K562 (cell line): Measurements from ENCODE around the gene DGKA. TPM values are rescaled to one million over a fixed set of nuclear protein-coding genes. Genes with fewer than 3 reads are reported as not detected.

Experiments
- ARID1B ChIP-seq: fragments of 450-650 bp; IDR thresholded peaks from 2 replicates; pipeline ENCODE4 v1.6.1; 2016; ENCODE audit warnings: antibody characterized with exemption, mild to moderate bottlenecking, inconsistent platforms
- CAMTA2 ChIP-seq: fragments of 250-450 bp; sonication (Bioruptor Pico); conservative IDR thresholded peaks from 2 replicates; pipeline ENCODE4 v1.5.1; 2022
- CTBP1 ChIP-seq: fragments of 450-650 bp; IDR thresholded peaks from 2 replicates; pipeline ENCODE4 v1.6.1; 2016; ENCODE audit warnings: borderline replicate concordance
- FOSL1 ChIP-seq: fragments of 200-800 bp; sonication (Bioruptor generic); conservative IDR thresholded peaks from 2 replicates; pipeline ENCODE4 v1.6.1; 2016; ENCODE audit warnings: missing genetic modification characterization, missing compliant biosample characterization
- FOXA1 ChIP-seq: fragments of 450-650 bp; IDR thresholded peaks from 2 replicates; pipeline ENCODE4 v1.6.1; 2016; ENCODE audit warnings: mild to moderate bottlenecking, borderline replicate concordance
- GATAD2A ChIP-seq: fragments of 450-650 bp; IDR thresholded peaks from 2 replicates; pipeline ENCODE4 v1.6.1; 2017
- KLF1 ChIP-seq: fragments of 450-650 bp; IDR thresholded peaks from 2 replicates; pipeline ENCODE4 v1.6.1; 2016; ENCODE audit warnings: missing genetic modification characterization, missing compliant biosample characterization
- KLF6 ChIP-seq: fragments of 250-450 bp; sonication (Bioruptor Pico); IDR thresholded peaks from 2 replicates; pipeline ENCODE4 v1.4.0; 2020; ENCODE audit warnings: mild to moderate bottlenecking, moderate library complexity, borderline replicate concordance
- MAFK ChIP-seq: IDR thresholded peaks from 2 replicates; pipeline ENCODE4 v1.6.1; 2011; ENCODE audit warnings: low read length, improper control_type of control experiment
- MCM2 ChIP-seq: fragments of 450-650 bp; IDR thresholded peaks from 2 replicates; pipeline ENCODE4 v1.6.1; 2017; ENCODE audit warnings: low read depth, mild to moderate bottlenecking
- NFATC3 ChIP-seq: fragments of 450-650 bp; IDR thresholded peaks from 2 replicates; pipeline ENCODE4 v1.6.1; 2017; ENCODE audit warnings: mild to moderate bottlenecking
- NFE2L1 ChIP-seq: fragments of 450-650 bp; IDR thresholded peaks from 2 replicates; pipeline ENCODE4 v1.6.1; 2016; ENCODE audit warnings: missing genetic modification characterization, low read depth, mild to moderate bottlenecking, missing compliant biosample characterization, moderate library complexity, borderline replicate concordance
- PHB2 ChIP-seq: fragments of 450-650 bp; IDR thresholded peaks from 2 replicates; pipeline ENCODE4 v1.6.1; 2017; ENCODE audit warnings: low read depth
- POLR2AphosphoS5 ChIP-seq: IDR thresholded peaks from 2 replicates; pipeline ENCODE4 v1.6.1; 2011; ENCODE audit warnings: mild to moderate bottlenecking, low read depth, low read length, moderate library complexity; ENCODE audit not compliant: control insufficient read depth, insufficient read depth
- POLR3G ChIP-seq: IDR thresholded peaks from 2 replicates; pipeline ENCODE4 v1.6.1; 2011; ENCODE audit not compliant: insufficient read length, insufficient replicate concordance; ENCODE audit errors: extremely low read depth
- PTBP1 ChIP-seq: fragments of 200-400 bp; formaldehyde crosslinking; IDR thresholded peaks from 2 replicates; pipeline ENCODE4 v1.6.1; 2017; ENCODE audit warnings: low read depth, low read length
- SMC3 ChIP-seq: conservative IDR thresholded peaks from 2 replicates; pipeline ENCODE4 v1.6.1; 2011; ENCODE audit warnings: low read depth, low read length, improper control_type of control experiment; ENCODE audit not compliant: insufficient read depth
- TAF1 ChIP-seq: IDR thresholded peaks from 2 replicates; pipeline ENCODE4 v1.6.1; 2011; ENCODE audit warnings: mild to moderate bottlenecking, low read length, moderate library complexity; ENCODE audit not compliant: insufficient read depth, control insufficient read depth, severe bottlenecking; ENCODE audit errors: extremely low read depth
- ZBTB17 ChIP-seq: fragments of 450-650 bp; formaldehyde crosslinking; IDR thresholded peaks from 2 replicates; pipeline ENCODE4 v1.4.0; 2020; ENCODE audit warnings: mild to moderate bottlenecking
- ZNF232 ChIP-seq: sonication (generic); formaldehyde crosslinking; IDR thresholded peaks from 2 replicates; pipeline ENCODE4 v1.8.0; 2022; ENCODE audit warnings: mild to moderate bottlenecking, missing genetic modification reagents
- ZNF589 ChIP-seq: fragments of 200-800 bp; sonication (Bioruptor generic); IDR thresholded peaks from 2 replicates; pipeline ENCODE4 v1.6.1; 2016; ENCODE audit warnings: low read depth, missing genetic modification characterization, missing compliant biosample characterization
- ZNF699 ChIP-seq: fragments of 250-450 bp; sonication (Bioruptor Pico); IDR thresholded peaks from 2 replicates; pipeline ENCODE4 v1.8.0; 2021; ENCODE audit warnings: mild to moderate bottlenecking, moderate library complexity; ENCODE audit not compliant: insufficient replicate concordance
- polyA plus RNA-seq, 8 experiments: library from polyadenylated mRNA; depleted of rRNA in 4 of 8; stranded (reverse) in 5 of 8; unstranded in 3 of 8; fragments of >200 nt; fragmentation: Nextera tagmentation in 2 of 8; fragmentation: Illumina TruSeq in 1 of 8; extraction: Ambion mirVana in 2 of 8; extraction: Trizol in 1 of 8; gene quantifications; 2 replicates each; pipeline versions ENCODE4 v1.2.1 to v1.2.3, GENCODE V29; 2011 to 2014; ENCODE audit warnings: inconsistent platforms in 1 of 8, missing spikeins in 1 of 8
- total RNA-seq, 7 experiments: library from RNA; depleted of rRNA in 6 of 7; stranded (reverse); fragments of >200 nt in 6 of 7; fragmentation: Illumina TruSeq in 2 of 7; extraction: Trizol in 2 of 7; gene quantifications; 2 replicates each; pipeline versions ENCODE4 v1.2.1 to v1.2.3, GENCODE V29; 2011 to 2021; ENCODE audit warnings: low replicate concordance in 1 of 7
- TF ChIP-seq, protein P1 (sequence below): fragments of 450-650 bp; IDR thresholded peaks from 2 replicates; pipeline ENCODE4 v1.7.1; 2018; ENCODE audit warnings: mild to moderate bottlenecking, low read depth; ENCODE audit not compliant: partially characterized antibody
- TF ChIP-seq, protein P2 (sequence below), 2 experiments: fragments of 250-450 bp in 1 of 2; fragments of 450-650 bp in 1 of 2; sonication (Bioruptor Pico) in 1 of 2; IDR thresholded peaks; 2 replicates each; pipeline versions ENCODE4 v1.6.1 to v1.8.0; 2016 to 2021; ENCODE audit warnings: mild to moderate bottlenecking in 2 of 2, moderate library complexity in 2 of 2, missing compliant biosample characterization in 1 of 2, missing genetic modification characterization in 1 of 2

The DGKA gene
- total and polyA plus RNA-seq, 9 of the 15 experiments (the other 6 are each of a cell fraction or from before 2014, with no cell fraction given) = 3.4 to 12.4 (median 6.2) TPM

DNA sequence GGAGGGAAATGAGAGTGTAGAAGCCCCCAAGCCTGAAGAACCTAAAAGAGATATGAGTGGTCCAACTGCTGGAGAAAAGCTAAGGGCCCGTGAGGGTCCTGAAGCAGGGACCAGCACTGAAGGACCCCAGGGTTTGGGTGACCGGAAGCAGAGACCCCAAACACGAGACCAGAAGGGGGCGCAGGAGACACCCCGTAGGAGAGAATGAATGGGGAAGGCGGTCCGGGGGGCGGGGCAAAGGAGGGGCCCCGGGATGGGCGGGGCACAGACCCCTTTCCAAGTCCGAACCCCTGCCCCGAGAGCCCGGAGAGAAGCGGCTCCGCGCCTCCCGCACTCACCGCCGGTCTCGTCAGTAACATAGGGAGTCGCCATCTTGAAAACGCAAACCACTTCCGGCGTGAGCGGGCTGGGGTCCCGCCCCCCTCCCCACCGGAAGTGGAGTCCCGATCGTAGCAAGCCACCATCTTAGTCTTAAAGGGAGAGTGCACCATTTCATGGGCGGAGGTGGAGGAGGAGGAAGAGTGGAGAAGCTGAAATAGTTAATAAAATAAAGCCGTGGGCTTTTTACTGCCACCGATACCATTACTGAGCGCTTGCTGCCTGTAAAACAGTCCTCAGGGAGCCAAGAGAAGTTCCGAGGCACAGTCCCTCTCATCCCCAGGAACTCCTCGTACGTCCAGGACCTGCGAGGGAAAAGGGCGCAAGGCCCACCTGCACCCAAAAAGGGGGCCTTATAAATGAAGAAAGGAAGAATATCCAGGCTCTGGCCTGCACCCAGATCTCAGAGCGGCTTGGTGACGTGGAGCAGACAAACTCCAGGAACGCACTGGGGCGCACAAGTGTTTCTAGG, 4.0 kb upstream of the DGKA start (continued):
- no peak; the same call in 1 of the 2 replicates for TF ChIP-seq KLF1 (tag)
- no peak for TF ChIP-seq KLF6 (CRISPR knock-in tag)
- TF ChIP-seq NFE2L1 = no peak
- no peak for TF ChIP-seq FOXA1
- peak; percentile 81; the same call in 1 of the 2 replicates for TF ChIP-seq GATAD2A
- peak; percentile 68 for TF ChIP-seq ARID1B
- TF ChIP-seq, protein P1, sequence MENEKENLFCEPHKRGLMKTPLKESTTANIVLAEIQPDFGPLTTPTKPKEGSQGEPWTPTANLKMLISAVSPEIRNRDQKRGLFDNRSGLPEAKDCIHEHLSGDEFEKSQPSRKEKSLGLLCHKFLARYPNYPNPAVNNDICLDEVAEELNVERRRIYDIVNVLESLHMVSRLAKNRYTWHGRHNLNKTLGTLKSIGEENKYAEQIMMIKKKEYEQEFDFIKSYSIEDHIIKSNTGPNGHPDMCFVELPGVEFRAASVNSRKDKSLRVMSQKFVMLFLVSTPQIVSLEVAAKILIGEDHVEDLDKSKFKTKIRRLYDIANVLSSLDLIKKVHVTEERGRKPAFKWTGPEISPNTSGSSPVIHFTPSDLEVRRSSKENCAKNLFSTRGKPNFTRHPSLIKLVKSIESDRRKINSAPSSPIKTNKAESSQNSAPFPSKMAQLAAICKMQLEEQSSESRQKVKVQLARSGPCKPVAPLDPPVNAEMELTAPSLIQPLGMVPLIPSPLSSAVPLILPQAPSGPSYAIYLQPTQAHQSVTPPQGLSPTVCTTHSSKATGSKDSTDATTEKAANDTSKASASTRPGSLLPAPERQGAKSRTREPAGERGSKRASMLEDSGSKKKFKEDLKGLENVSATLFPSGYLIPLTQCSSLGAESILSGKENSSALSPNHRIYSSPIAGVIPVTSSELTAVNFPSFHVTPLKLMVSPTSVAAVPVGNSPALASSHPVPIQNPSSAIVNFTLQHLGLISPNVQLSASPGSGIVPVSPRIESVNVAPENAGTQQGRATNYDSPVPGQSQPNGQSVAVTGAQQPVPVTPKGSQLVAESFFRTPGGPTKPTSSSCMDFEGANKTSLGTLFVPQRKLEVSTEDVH = peak; percentile 44
- TF ChIP-seq POLR3G = no peak
- TF ChIP-seq CTBP1 = 0 out of 2 replicates have a peak, but pooled peaks have one; percentile 9
- peak; percentile 76; the same call in 1 of the 2 replicates for TF ChIP-seq NFATC3
- no peak for TF ChIP-seq CAMTA2 (CRISPR knock-in tag)
- TF ChIP-seq FOSL1 = peak; percentile 18; the same call in 1 of the 2 replicates
- no peak for TF ChIP-seq ZNF232
- TF ChIP-seq, protein P2, sequence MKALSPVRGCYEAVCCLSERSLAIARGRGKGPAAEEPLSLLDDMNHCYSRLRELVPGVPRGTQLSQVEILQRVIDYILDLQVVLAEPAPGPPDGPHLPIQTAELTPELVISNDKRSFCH (CRISPR knock-in tag; IDR thresholded peaks at IDR 0.05) = no peak
- TF ChIP-seq, protein P2 (tag; IDR thresholded peaks at IDR 0.05) = no peak
- peak; percentile 38; the same call in 1 of the 2 replicates for TF ChIP-seq SMC3
- TF ChIP-seq POLR2AphosphoS5 = 0 out of 2 replicates have a peak, but pooled peaks have one; percentile 39
- no peak for TF ChIP-seq PTBP1
- peak; percentile 50; the same call in 1 of the 2 replicates for TF ChIP-seq PHB2
- TF ChIP-seq MAFK = 0 out of 2 replicates have a peak, but pooled peaks have one; percentile 4
- TF ChIP-seq ZNF589 (CRISPR knock-in tag) = no peak
- 0 out of 2 replicates have a peak, but pooled peaks have one; percentile 12 for TF ChIP-seq ZBTB17 (CRISPR knock-in tag)
- TF ChIP-seq TAF1 = peak; percentile 88
- no peak for TF ChIP-seq ZNF699
- no peak for TF ChIP-seq MCM2
